Subcutaneous abdominal adipose tissue (tissue), 5 donors: Measurements from ENCODE around the gene SLC1A6.
"Not testable (repeated sequence)": the region's sequence is repeated elsewhere in the genome, so short reads cannot be mapped to it uniquely, and the experiment has no call there.

Experiments used
- H3K27ac ChIP-seq: one replicate; pipeline ENCODE4 v1.7.0; 2013; ENCODE audit warnings: low read depth, mild to moderate bottlenecking, inconsistent platforms, low read length, moderate library complexity
- H3K27me3 ChIP-seq, 5 donors: one replicate each; pipeline ENCODE4 v1.7.0; 2013; ENCODE audit warnings: low read length in 5 of 5, inconsistent platforms in 1 of 5; ENCODE audit not compliant: control insufficient read depth in 5 of 5, insufficient read depth in 4 of 5
- H3K36me3 ChIP-seq, 5 donors: one replicate each; pipeline ENCODE4 v1.7.0; 2013; ENCODE audit warnings: low read length in 5 of 5; ENCODE audit not compliant: control insufficient read depth in 5 of 5, insufficient read depth in 5 of 5
- H3K4me1 ChIP-seq, 5 donors: one replicate each; pipeline ENCODE4 v1.7.0; 2013; ENCODE audit warnings: low read length in 5 of 5, mild to moderate bottlenecking in 3 of 5, moderate library complexity in 1 of 5; ENCODE audit not compliant: control insufficient read depth in 5 of 5, insufficient read depth in 5 of 5
- H3K4me3 ChIP-seq, 5 donors: one replicate each; pipeline ENCODE4 v1.7.0; 2013; ENCODE audit warnings: low read length in 5 of 5, low read depth in 1 of 5
- H3K9ac ChIP-seq, 5 donors: one replicate each; pipeline ENCODE4 v1.7.0; 2013; ENCODE audit warnings: low read length in 5 of 5, mild to moderate bottlenecking in 4 of 5, moderate library complexity in 3 of 5
- H3K9me3 ChIP-seq, 5 donors: one replicate each; pipeline ENCODE4 v1.7.0; 2013; ENCODE audit warnings: low read length in 5 of 5; ENCODE audit not compliant: control insufficient read depth in 5 of 5
- donor health status: healthy.
- donor health status: healthy.
- donor health status: healthy.
- donor health status: healthy.
- donor health status: healthy.

The SLC1A6 gene

DNA sequence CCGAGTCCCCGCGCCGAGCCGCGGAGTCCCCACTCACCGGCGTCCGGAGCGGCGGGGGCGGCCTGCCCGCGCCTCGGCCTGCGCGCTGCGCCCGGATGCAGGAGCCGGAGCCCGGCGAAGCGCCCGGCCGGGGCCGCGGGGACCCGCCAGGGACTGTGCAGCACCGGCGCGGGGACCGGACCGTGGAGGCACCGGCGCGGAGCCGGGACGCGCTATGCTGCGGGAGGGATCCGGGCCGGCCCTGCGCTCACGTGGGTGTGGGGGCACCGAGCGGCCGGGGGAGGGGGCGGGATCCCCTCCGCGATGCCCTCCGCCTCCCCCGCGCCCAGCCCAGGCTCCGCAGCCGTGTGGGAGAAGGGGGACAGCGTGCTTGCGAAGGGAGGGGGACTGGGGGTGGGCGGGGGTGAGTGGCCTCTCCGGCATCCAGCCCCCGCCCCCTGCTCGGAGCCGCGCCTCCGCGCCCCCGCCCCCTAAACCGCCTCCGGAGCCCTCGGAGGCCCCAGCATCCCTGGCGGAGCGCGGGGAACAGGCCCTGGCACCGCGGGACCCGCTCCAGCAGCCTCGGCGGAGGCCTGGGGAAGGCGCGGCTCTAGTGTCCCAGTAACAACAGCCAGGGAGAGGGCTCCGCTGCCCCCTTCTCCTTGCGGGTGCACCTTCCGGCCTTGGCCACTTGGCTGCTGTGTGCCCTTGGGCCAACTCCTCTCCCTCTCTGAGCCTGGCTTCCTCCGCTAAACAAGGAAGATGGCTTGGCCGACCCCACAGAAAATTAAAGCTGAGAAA, at the start of gene SLC1A6:
Gene SLC1A6, minus strand, starts transcription at position 389 of the 780 bp plus-strand sequence. CDS start 6,954 bp downstream, outside the sequence.
- Histone ChIP-seq H3K9ac (no peak within 1 kb of the TSS), H3K36me3 (no peaks in the 10 kb centered on the region), H3K4me3 (no peak within 1 kb of the TSS), H3K9me3 (peaks cover 0 to 8% (median 5%) of the 10 kb centered on the region in 5 donors), H3K4me1 (no peaks in the 10 kb centered on the region), H3K27ac (no peak within 1 kb of the TSS), H3K27me3 (peaks cover 23 to 39% (median 34%) of the 10 kb centered on the region in 5 donors)

DNA sequence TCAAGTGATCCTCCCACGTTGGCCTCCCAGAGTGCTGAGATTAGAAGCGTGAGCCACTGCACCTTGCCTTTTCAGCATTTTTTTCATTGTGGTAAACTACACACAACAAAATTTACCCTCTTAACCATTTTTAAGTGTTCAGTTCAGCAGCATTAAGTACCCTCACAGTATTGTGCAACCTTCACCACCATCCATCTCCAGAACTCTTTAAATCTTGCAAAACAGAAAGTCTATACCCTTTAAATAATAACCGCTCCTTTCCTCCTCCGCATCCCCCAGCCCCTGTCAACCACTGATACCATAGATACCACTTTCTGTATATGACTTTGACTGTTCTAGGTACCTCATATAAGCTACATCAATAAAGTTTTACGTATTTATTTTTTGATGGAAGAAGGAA, 48.8 kb upstream of the SLC1A6 start:
- Histone ChIP-seq H3K9me3 (peaks cover 0 to 3% (median 0%) of the 10 kb centered on the region in 5 donors), H3K36me3 (no peaks in the 10 kb centered on the region), H3K27ac (no peak overlapping the region), H3K9ac (no peak overlapping the region), H3K27me3 (peaks cover 4 to 21% (median 9%) of the 10 kb centered on the region in 5 donors), H3K4me3 (no peak overlapping the region), H3K4me1 (no peaks in the 10 kb centered on the region)

DNA sequence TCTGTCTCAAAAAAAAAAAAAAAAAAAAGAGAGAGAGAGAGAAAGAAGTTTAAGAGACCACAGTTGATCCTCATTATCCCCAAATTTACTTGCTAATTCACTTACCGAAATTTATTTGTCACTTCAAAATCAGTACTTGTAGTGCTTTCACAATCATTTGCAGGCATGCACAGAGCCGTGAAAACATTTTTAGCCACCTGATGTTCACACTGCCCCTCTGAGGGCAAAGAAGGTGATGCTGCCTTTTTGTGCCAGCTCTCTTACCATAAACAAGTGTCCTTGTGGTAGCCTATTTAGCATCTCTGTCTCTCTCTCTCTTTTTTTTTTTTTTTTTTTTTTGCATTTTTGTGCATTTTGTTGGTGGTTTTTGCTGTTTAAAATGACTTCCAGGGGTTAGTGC, 45.6 kb upstream of the SLC1A6 start:
- H3K9ac ChIP-seq, result no peak overlapping the region
- peaks cover 0 to 23% (median 19%) of the 10 kb centered on the region in 5 donors for H3K27me3 ChIP-seq
- no peaks in the 10 kb centered on the region for H3K9me3 ChIP-seq
- H3K27ac ChIP-seq, result no peak overlapping the region
- no peaks in the 10 kb centered on the region for H3K4me1 ChIP-seq
- H3K36me3 ChIP-seq, result no peaks in the 10 kb centered on the region
- H3K4me3 ChIP-seq, result no peak overlapping the region

DNA sequence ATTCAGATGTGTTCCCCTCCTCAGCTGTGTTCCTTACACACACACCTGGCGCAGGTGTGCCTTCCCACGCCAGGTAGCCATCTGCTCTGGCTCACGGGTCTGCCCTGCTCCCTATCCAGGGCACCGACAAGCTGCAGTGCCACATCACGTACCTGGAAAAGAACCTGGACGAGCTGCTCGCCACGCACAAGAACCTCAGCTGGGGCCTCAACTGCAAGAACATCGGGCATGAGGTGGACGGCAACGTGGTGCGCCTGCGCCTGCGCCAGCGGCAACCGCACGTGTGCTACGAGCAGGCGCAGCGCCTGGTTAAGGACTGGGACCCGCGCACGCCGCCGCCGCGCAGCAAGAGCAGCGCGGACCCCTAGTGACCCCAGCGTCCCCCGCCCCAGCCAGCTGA, 43.1 kb upstream of the SLC1A6 start:
- Histone ChIP-seq H3K27me3 (peaks cover 0 to 23% (median 19%) of the 10 kb centered on the region in 5 donors), H3K27ac (no peak overlapping the region), H3K36me3 (no peaks in the 10 kb centered on the region), H3K4me3 (no peak overlapping the region), H3K9me3 (no peaks in the 10 kb centered on the region), H3K4me1 (no peaks in the 10 kb centered on the region), H3K9ac (no peak overlapping the region)

DNA sequence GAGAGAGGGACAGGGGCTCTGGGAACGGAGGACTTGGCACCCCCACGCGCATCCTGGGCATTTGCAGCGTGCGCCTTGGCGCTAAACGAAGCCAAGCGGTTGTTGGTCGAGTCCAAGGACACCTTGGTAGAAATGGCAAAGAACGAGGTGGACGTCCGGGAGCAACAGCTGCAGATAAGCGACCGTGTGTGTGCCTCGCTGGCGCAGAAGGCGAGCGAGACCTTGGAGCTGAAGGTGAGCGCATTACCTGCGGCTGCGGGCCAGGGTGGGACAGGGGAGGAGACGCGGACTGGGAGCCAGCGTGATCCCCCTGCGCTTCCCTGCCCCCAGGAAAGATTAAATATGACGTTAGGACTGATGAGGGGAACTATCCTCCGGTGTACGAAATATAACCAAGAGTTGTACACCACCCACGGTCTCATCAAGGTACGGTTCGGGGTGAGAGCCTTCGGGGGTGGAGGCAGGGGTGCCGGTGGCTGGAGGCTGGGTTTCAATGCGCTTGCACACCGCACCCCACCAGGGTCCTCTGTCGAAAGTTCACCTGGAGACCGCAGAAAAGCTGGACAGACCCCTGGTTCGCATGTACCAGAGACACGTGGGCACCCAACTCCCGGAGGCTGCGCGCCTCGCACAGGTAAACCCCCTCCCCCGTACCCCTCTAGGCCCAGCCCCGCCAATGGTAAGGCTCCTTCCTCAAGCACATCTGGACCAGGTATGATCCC, 41.8 kb upstream of the SLC1A6 start:
- Histone ChIP-seq H3K4me3 (no peak overlapping the region), H3K27me3 (peaks cover 0 to 21% (median 19%) of the 10 kb centered on the region in 5 donors), H3K36me3 (no peaks in the 10 kb centered on the region), H3K9ac (no peak overlapping the region), H3K27ac (no peak overlapping the region), H3K4me1 (no peaks in the 10 kb centered on the region), H3K9me3 (no peaks in the 10 kb centered on the region)

DNA sequence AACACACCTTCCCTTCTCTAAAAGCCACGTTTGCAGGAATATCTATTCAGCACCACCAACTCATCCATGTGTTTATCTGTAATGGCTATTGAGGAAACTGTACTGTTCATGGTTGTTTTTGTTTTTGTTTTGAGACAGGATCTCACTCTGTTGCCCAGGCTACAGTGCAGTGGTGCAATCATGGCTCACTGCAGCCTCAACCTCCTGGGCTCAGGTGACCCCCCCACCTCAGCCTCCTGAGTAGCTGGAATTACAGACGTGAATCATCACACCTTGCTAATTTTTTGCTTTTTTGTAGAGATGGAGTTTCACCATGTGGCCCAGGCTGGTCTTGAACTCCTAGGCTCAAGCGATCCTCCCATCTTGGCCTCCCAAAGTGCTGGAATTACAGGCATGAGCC, 39.2 kb upstream of the SLC1A6 start:
- not testable (repeated sequence) for H3K4me1 ChIP-seq, H3K27ac ChIP-seq, H3K36me3 ChIP-seq, H3K9ac ChIP-seq, H3K9me3 ChIP-seq, H3K4me3 ChIP-seq
- H3K27me3 ChIP-seq, result peaks cover 0 to 23% (median 12%) of the 10 kb centered on the region in 5 donors

DNA sequence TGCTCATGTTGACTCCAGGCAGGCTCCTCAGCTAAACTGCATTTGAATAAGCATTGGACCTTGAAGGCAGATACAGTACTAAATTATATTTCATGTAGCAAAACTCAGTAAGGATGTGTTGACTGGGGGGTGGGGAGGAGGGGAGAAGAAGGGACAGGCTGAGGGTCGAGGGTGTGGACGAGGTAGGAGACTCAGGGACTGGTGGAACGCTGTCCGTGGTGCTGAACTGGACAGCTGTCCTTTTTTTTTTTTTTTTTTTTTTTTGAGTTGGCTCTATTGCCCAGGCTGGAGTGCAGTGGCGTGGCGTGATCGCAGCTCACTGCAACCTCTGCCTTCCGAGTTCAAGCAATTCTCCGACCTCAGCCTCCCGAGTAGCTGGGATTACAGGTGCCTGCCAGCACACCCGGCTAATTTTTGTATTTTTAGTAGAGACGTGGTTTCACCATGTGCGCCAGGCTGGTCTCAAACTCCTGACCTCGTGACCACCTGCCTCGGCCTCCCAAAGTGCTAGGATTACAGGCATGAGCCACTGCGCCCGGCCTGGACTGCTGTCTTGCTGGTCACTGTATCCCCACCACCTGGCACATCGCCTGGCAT, 36.4 kb upstream of the SLC1A6 start:
- no peak overlapping the region for H3K4me3 ChIP-seq
- H3K4me1 ChIP-seq, result no peaks in the 10 kb centered on the region
- no peak overlapping the region for H3K9ac ChIP-seq
- no peaks in the 10 kb centered on the region for H3K36me3 ChIP-seq
- no peaks in the 10 kb centered on the region for H3K9me3 ChIP-seq
- H3K27me3 ChIP-seq, result peaks cover 3 to 30% (median 10%) of the 10 kb centered on the region in 5 donors
- H3K27ac ChIP-seq, result no peak overlapping the region

DNA sequence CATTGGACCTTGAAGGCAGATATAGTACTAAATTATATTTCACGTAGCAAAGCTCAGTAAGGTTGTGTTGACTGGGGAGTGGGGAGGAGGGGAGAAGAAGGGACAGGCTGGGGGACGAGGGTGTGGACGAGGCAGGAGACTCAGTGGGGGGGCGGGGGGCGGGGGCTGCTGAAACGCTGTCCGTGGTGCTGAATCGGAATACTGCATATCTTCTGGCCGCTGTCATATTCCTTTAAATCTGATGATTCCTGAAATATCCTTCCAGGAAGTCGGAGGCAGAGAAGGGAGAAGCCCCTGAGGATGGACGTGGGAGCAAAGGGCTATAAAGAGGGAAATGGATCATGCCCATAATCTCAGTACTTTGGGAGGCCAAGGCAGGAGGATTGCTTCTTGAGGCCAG, 34.9 kb upstream of the SLC1A6 start:
- no peak overlapping the region for H3K9ac ChIP-seq
- H3K36me3 ChIP-seq, result no peaks in the 10 kb centered on the region
- H3K27me3 ChIP-seq, result peaks cover 10 to 41% (median 19%) of the 10 kb centered on the region in 5 donors
- no peak overlapping the region for H3K4me3 ChIP-seq
- H3K4me1 ChIP-seq, result no peaks in the 10 kb centered on the region
- H3K9me3 ChIP-seq, result no peaks in the 10 kb centered on the region
- H3K27ac ChIP-seq, result no peak overlapping the region

DNA sequence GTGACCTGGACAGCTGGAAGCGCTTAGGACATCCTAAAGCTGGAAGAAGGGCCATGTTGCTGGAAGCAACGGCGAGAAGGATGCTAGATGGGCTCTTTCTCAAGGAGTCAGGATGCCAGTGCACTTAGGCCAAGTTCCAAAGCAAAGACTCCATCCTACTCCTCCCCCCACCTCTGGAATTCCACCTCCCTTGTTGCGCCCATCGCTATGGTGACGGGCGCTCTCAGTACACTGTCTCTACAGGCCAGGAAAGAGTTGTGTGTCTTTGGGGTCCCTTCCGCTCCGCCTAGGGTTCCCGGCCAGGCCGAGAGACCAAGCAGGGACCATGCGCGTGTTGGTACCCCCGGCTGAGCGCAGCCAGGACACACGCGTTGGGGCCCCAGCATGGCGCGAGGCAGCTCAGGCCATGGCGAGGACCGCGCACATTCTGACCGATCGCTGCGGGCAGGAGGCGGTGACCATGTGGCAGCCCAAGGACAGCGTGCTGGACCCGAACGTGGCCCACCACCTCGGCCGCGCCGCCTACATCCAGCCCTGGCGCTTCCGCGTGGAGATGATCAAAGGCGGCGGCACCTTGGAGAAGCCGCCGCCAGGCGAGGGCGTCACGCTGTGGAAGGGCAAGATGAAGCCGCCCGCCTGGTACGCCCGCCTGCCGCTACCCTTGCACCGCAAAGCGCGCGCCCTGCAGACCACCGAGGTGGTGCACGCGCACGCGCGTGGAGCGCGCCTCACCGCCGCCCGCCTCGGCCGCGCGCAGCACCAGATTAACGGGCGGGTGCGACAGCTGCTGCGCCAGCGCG, 31.0 kb upstream of the SLC1A6 start:
- Histone ChIP-seq H3K4me3 (no peak overlapping the region), H3K27me3 (peaks cover 12 to 37% (median 19%) of the 10 kb centered on the region in 5 donors)

More for the DNA sequence above, 31.0 kb upstream of the SLC1A6 start:
- Histone ChIP-seq H3K36me3 (no peaks in the 10 kb centered on the region), H3K9me3 (no peaks in the 10 kb centered on the region), H3K9ac (no peak overlapping the region), H3K4me1 (no peaks in the 10 kb centered on the region), H3K27ac (no peak overlapping the region)
